Activated T-cell treated with anti-CD3 and anti-CD28 coated beads for 1 hour (primary cell): ENCODE results near the gene SERF1A.
"Not testable (repeated sequence)": the region's sequence is repeated elsewhere in the genome, so short reads cannot be mapped to it uniquely, and the experiment has no call there.

Experiments
- DNase-seq: peaks from one replicate; pipeline ENCODE4 v3.0.0-alpha.2; 2020; ENCODE audit warnings: low read depth

Gene SERF1A

GRCh38 chr5:70900533-70901271 is at the start of gene SERF1A:
SERF1A (plus strand) TSS chr5:70900669; CDS start chr5:70900870, 201 bp downstream.
- DNase-seq = not testable (repeated sequence)

GRCh38 chr5:70866778-70867177 is 33.7 kb upstream of the SERF1A start:
- DNase-seq = not testable (repeated sequence)

DNA sequence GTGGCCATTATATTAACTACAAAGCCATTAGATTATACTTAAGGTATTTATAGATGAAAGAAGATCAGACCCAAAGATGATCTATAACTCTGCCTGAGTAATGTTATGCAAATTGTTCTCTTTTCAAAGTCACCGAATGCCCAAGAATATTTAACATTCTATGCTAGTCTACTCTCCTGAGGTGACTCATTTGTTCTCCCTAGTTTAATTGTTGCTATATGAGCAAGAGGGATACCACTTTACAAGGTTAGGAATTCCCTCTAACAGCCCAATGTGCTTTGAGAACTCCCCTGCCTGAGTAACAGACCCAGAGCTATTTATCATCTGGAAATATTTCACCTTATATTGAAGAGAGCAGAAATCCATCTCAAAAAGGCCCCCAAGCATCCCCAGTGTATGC is 29.8 kb upstream of the SERF1A start:
- not testable (repeated sequence) for DNase-seq

DNA sequence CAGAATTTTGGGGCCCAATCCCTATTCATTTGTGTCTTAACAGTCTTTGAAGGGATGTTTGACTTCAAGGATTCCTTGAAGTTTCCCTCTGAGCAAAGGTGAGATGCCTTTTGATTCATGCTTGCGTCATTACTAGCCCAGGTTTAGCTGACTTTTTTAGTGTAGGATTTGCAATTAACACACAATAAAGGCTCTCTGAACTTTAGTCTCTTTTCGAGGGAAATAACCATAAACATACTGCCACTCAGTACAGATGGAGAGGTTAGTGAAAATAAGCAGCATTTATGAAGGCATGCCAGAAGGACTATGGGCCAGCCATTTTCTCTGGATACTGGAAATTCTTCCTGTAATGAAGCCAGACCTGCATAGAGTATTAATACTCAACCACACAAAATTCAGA is 4.4 kb upstream of the SERF1A start:
- not testable (repeated sequence) for DNase-seq

DNA sequence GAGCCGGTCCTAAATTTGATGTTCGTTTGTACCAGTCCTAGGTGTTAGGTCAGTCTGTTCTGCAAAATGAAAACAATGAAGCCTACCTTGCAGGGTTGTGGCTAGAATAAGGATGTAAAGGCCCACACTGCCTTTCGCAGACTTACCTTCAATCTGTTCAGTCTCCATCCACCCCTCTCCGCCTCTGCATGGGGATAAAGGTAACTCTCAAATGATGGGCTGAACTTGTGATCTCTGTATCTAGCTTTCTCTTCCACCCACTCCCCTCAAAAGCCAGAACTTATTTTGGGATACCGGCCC is 753 bp downstream of the SERF1A start:
- not testable (repeated sequence) for DNase-seq

- not testable (repeated sequence) for DNase-seq
Observed at GRCh38 chr5:70906624-70907023, 6.2 kb downstream of the SERF1A start.

DNA sequence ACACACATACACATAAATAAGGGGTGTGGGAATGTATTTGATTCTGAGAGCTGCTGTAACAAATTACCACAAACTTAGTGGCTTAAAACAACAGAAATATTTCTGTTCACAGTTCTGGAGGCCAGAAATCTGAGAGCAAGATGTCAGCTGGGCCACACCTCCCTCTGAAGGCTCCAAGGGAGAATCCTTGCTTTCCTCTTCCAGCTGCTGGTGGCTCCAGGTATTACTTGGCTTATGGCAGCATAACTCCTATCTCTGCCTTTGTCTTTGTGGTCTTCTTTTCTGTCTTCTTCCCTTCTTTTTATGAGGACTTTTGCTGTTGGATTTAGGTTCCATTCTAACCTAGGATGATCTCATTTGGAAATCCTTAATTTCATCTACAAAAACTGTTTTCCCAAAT is 16.4 kb downstream of the SERF1A start:
- DNase-seq = not testable (repeated sequence)

DNA sequence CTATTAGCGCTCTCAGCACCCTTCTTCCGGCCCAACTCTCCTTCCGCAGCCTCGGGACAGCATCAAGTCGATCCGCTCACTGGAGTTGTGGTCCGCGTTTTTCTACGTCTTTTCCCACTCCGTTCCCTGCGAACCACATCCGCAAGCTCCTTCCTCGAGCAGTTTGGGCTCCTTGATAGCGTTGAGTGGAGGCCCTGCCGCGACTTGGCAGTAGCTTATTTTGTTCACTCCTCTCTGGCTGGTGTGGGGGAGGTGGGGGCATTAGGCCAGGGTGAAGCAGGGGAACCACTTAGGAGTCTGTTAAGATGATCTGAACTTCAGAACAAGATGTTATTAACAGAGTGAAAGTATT is 24.7 kb downstream of the SERF1A start:
- not testable (repeated sequence) for DNase-seq

DNA sequence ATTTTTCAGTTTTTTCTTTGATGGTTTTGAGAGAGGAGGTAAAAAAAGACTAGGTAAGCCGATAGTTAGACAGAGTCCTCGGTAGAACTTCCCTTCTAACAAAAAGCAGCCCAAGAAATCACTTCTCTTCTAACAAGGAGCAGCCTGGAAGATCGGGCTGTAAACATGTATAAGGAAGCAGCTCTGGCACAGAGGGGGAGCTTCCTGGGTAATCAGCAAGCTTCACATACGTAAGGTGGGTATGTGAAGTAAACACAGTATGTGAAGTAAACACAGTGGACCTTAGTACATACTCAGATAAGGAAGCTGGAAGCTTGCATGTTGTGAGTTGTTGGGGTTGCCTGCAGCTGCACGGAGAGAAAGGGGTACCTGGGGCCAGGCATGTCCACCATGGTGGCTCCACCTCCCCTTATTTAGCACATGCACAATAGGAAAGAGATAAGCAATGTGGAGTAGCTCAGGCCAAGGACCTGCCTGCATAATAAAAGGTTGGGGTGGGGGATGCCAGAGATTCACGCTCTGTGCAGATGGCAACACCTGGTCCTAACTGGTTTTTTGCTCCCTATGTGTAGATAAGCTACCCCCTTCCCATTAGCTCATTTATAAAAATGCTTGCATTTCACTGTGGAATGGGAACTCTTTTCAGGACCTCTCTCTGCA is 31.4 kb downstream of the SERF1A start:
- DNase-seq = not testable (repeated sequence)

DNA sequence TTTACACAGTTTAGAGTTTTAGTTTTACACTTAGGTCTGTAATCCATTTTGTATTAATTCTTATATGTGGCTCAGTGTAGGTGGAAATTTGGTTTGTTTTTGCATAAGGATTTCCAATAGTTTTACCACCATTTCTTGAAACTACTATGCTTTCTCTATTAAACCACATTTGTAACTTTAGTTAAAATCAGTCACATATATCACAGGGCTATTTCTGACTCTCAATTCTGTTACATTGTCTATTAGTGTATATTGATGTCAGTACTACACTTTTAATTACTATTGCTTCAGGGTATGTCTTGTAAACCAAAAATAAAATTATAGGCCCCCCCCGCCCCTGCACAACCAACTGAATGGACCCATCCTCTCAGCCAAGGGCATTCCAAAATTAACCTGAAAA is 32.1 kb downstream of the SERF1A start:
- DNase-seq = not testable (repeated sequence)

DNA sequence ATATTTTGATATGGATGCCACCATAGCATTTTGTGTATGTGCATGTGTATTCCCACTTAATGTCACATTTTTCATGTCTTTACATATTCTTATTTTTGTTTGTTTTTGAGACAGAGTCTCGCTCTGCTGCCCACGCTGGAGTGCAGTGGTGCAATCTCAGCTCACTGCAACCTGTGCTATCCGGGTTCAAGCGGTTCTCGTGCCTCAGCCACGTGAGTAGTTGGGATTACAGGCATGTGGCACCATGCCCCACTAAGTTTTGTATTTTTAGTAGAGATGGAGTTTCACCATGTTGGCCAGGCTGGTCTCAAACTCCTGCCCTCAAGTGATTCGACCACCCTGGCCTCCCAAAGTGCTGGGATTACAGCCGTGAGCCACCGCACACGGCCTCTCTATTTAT is 52.6 kb downstream of the SERF1A start:
- DNase-seq = not testable (repeated sequence)
